ENCODE results near the gene EVC.

DNA sequence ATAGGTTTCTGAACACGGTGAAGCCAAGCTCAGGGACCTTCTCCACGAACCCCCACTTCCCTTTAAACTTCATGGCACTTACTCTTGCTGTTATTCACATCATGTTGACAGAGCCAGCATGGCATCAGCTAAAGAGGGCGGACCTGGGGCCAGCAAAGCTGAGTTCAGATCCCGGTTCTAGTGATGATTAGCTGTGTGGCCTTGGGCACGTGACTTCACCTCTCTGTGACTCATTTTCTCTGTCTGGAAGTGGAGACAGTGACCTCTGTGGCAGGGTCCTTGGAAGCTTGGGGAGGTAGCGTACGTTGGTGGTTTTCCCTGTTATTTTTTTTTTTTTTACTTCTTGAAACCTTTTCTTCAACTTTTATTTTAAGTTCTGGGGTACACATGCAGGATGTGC lies 13.4 kb downstream of the EVC start:
- TF ChIP-seq POLR2A (IDR thresholded peaks at IDR 0.05; ENCODE audit: low read depth, low read length): no peak
- no peak for TF ChIP-seq POLR2AphosphoS5 (IDR thresholded peaks at IDR 0.05; ENCODE audit: low read depth, low read length)
- TF ChIP-seq TAF1 (IDR thresholded peaks at IDR 0.05; ENCODE audit: borderline replicate concordance, low read depth, low read length): no peak
